Measurements from ENCODE around the gene SUPT5H. TPM values are rescaled to one million over a fixed set of nuclear protein-coding genes. Genes with fewer than 3 reads are reported as not detected.
A peak's percentile ranks its signal among the peaks of the same experiment; 100 is the strongest.

SUPT5H gene
- total and polyA plus RNA-seq, 2 of the 8 experiments (the other 6 are each of a cell fraction or from before 2014, with no cell fraction given), result 77.8 to 111 TPM

DNA sequence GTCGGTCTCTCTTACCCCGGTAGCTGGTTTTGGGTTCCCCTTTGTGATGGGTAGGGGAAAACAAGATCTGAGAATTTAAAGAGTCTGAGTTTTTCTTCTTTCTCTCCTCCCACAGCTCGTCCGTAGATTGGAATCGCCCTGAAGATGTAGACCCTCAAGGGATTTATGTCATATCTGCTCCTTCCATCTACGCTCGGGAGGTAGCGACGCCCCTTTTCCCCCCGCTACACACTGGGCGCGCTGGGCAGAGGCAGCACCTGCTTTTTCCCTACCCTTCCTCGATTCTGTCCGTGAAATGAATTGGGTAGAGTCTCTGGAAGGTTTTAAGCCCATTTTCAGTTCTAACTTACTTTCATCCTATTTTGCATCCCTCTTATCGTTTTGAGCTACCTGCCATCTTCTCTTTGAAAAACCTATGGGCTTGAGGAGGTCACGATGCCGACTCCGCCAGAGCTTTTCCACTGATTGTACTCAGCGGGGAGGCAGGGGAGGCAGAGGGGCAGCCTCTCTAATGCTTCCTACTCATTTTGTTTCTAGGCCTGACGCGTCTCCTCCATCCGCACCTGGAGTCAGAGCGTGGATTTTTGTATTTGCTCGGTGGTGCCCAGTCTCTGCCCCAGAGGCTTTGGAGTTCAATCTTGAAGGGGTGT is 62.5 kb downstream of the SUPT5H start:
- Histone ChIP-seq H2BK120ac (replicated peaks; ENCODE audit: low read depth, low read length) (no peak overlapping the region), H3K27ac (ENCODE audit: low read depth, low read length) (no peak overlapping the region), H2BK15ac (ENCODE audit: low read length) (0 out of 2 replicates have a peak overlapping the region, but pooled peaks have one; percentile 72), H3K4me1 (replicated peaks in 1 of 4; ENCODE audit: control insufficient read depth in 3 of 4, insufficient read depth in 4 of 4, low read length in 3 of 4) (peaks cover 0 to 4% (median 0%) of the 10 kb centered on the region in 4 experiments; a peak in 2 of 7 replicates), H2BK5ac (ENCODE audit: low read depth, low read length) (no peak overlapping the region), H3K23ac (ENCODE audit: insufficient read length) (no peak overlapping the region), H3K4me2 (ENCODE audit: insufficient read depth in 1 of 2, low read depth in 2 of 2, low read length in 2 of 2) (peak overlapping the region; percentile 86 to 98), H3K9me3 (ENCODE audit: insufficient read depth in 2 of 2, low read depth in 1 of 2, low read length in 1 of 2) (peaks cover 0 to 6% of the 10 kb centered on the region in 2 experiments; a peak in 1 of 4 replicates), H4K91ac (replicated peaks; ENCODE audit: insufficient read length, low read length) (peak overlapping the region; percentile 72), H2AK5ac (ENCODE audit: low read depth, low read length) (no peak overlapping the region), H3K14ac (ENCODE audit: insufficient read length) (no peak overlapping the region), H4K8ac (ENCODE audit: extremely low read depth, insufficient read depth, low read length) (peak overlapping the region; percentile 35; the same call in 1 of the 2 replicates), H3K79me1 (ENCODE audit: low read depth, low read length) (no peaks in the 10 kb centered on the region), H3K4me3 (ENCODE audit: extremely low read depth in 1 of 4, insufficient read depth in 2 of 4, low read depth in 3 of 4, low read length in 4 of 4) (peak overlapping the region; percentile 52 to 91 (median 72)), H2AFZ (ENCODE audit: low read length) (peak overlapping the region; percentile 78), H3K23me2 (ENCODE audit: low read depth, low read length) (peaks cover 7% of the 10 kb centered on the region), H3K79me2 (ENCODE audit: control insufficient read depth in 1 of 2, insufficient read depth in 2 of 2, low read length in 2 of 2) (no peaks in the 10 kb centered on the region), H2BK20ac (ENCODE audit: low read length) (no peak overlapping the region), H3K18ac (ENCODE audit: extremely low read depth, low read length) (no peak overlapping the region), H3K27me3 (replicated peaks in 1 of 4; ENCODE audit: control insufficient read depth in 3 of 4, extremely low read depth in 1 of 4, insufficient read depth in 3 of 4, low read length in 3 of 4) (peaks cover 29 to 64% (median 60%) of the 10 kb centered on the region in 4 experiments), H3K36me3 (ENCODE audit: control insufficient read depth in 2 of 4, insufficient read depth in 4 of 4, low read length in 3 of 4) (no peaks in the 10 kb centered on the region), H4K5ac (ENCODE audit: insufficient read length, low read depth, low read length) (no peak overlapping the region), H3K9ac (replicated peaks in 1 of 4; ENCODE audit: extremely low read depth in 1 of 4, low read depth in 3 of 4, low read length in 3 of 4) (peak overlapping the region in 1 of 4 experiments; percentile 1; a peak in 1 of 7 replicates), H3K56ac (replicated peaks; ENCODE audit: insufficient read length, low read depth, low read length) (peak overlapping the region; percentile 63), H2BK12ac (ENCODE audit: low read depth, low read length) (no peak overlapping the region), H3K4ac (replicated peaks; ENCODE audit: insufficient read length, low read depth, low read length) (no peak overlapping the region), H4K20me1 (replicated peaks in 1 of 2; ENCODE audit: control insufficient read depth in 1 of 2, insufficient read depth in 2 of 2, low read length in 2 of 2) (peaks cover 0 to 3% of the 10 kb centered on the region in 2 experiments)
- 28% methylated on average over 23 of the region's 24 CpGs; no CpG with 5 or more reads in 1 of the 2 experiments for WGBS, 2 experiments (ENCODE audit: extremely low coverage in 1 of 2, insufficient coverage in 1 of 2, insufficient read length in 1 of 2, insufficient replicate concordance in 2 of 2, low coverage in 1 of 2, low lambda C conversion rate in 2 of 2, missing lambda C conversion rate in 1 of 2)
- DNase-seq (ENCODE audit: low read depth in 1 of 2, low spot score in 2 of 2) (no peak), FAIRE-seq (no peak)
- ChIA-PET CTCF (ENCODE audit: partially characterized antibody) (interaction anchor here (0.9 to 1.9 kb wide), 5 partner anchors 10 to 257 kb away, joined by 3 to 11 read pairs (median 7); partner anchors contain the start of gene EID2B), POLR2A (ENCODE audit: partially characterized antibody) (interaction anchor here (0.9 to 3.4 kb wide), 10 partner anchors 8 to 163 kb away, joined by 3 to 15 read pairs (median 3); partner anchors contain the start of gene DLL3)
- TF ChIP-seq BRCA1 (IDR thresholded peaks at IDR 0.05; ENCODE audit: low read depth, low read length) (no peak), CREB1 (IDR thresholded peaks at IDR 0.05) (no peak), RBBP5 (IDR thresholded peaks at IDR 0.05; ENCODE audit: borderline replicate concordance, low read depth, low read length) (no peak), EZH2 (IDR thresholded peaks at IDR 0.05; ENCODE audit: low read depth, low read length, severe bottlenecking) (peak; percentile 53), GABPA (IDR thresholded peaks at IDR 0.05; ENCODE audit: borderline replicate concordance, insufficient read depth, low read length) (no peak), TAF1 (IDR thresholded peaks at IDR 0.05; ENCODE audit: low read depth, low read length) (no peak), CBX8 (IDR thresholded peaks at IDR 0.05; ENCODE audit: borderline replicate concordance, low read depth, low read length) (no peak), ASH2L (IDR thresholded peaks at IDR 0.05; ENCODE audit: low read length) (peak; percentile 4), SRF (IDR thresholded peaks at IDR 0.05; ENCODE audit: low read depth, low read length) (no peak), CHD1 (IDR thresholded peaks at IDR 0.05; ENCODE audit: low read depth, low read length) (no peak)
- TF ChIP-seq, protein P1, sequence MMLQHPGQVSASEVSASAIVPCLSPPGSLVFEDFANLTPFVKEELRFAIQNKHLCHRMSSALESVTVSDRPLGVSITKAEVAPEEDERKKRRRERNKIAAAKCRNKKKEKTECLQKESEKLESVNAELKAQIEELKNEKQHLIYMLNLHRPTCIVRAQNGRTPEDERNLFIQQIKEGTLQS (IDR thresholded peaks at IDR 0.05; ENCODE audit: insufficient read depth, low read depth, low read length), result no peak

All from H1 (cell line).